HG03354 (cell line): ENCODE data around the gene IQGAP2.

ENCODE experiments used
- ATAC-seq: cut with Tn5 transposase; IDR thresholded peaks from one replicate; pipeline ENCODE4 v1.9.1; 2021; ENCODE audit warnings: mild to moderate bottlenecking; ENCODE audit not compliant: unreplicated experiment, poor library complexity, severe bottlenecking

The IQGAP2 gene

GRCh38 chr5:76524101-76524835, 121.2 kb downstream of the IQGAP2 start:
- no peak for ATAC-seq

- ATAC-seq, result no peak
Observed at GRCh38 chr5:76524868-76525267, 121.8 kb downstream of the IQGAP2 start.

- ATAC-seq, result no peak
Observed at GRCh38 chr5:76525956-76526355, 122.9 kb downstream of the IQGAP2 start.

- no peak for ATAC-seq
Observed at GRCh38 chr5:76526950-76527583, 124.0 kb downstream of the IQGAP2 start.

- no peak for ATAC-seq
Observed at GRCh38 chr5:76527685-76528161, 124.6 kb downstream of the IQGAP2 start.

- no peak for ATAC-seq
Observed at GRCh38 chr5:76528547-76529331, 125.7 kb downstream of the IQGAP2 start.

GRCh38 chr5:76529464-76530344, 126.6 kb downstream of the IQGAP2 start:
- ATAC-seq, result no peak

- no peak for ATAC-seq
Observed at GRCh38 chr5:76532052-76532451, 129.0 kb downstream of the IQGAP2 start.

- ATAC-seq, result no peak
Observed at GRCh38 chr5:76532973-76533372, 129.9 kb downstream of the IQGAP2 start.

- no peak for ATAC-seq
Observed at GRCh38 chr5:76535577-76535976, 132.5 kb downstream of the IQGAP2 start.

- no peak for ATAC-seq
Observed at GRCh38 chr5:76537073-76537543, 134.0 kb downstream of the IQGAP2 start.

- ATAC-seq, result no peak
Observed at GRCh38 chr5:76542241-76542640, 139.2 kb downstream of the IQGAP2 start.

- ATAC-seq, result peak; percentile 30
Observed at GRCh38 chr5:76542887-76543690, 140.0 kb downstream of the IQGAP2 start.

GRCh38 chr5:76544268-76544926, 141.3 kb downstream of the IQGAP2 start:
- ATAC-seq, result peak; percentile 42

- ATAC-seq, result no peak
Observed at GRCh38 chr5:76545184-76545583, 142.1 kb downstream of the IQGAP2 start.

- peak; percentile 49 for ATAC-seq
Observed at GRCh38 chr5:76546497-76547102, 143.5 kb downstream of the IQGAP2 start.

- ATAC-seq, result peak; percentile 55
Observed at GRCh38 chr5:76547242-76547890, 144.3 kb downstream of the IQGAP2 start.
